GM23248 (cell line): ENCODE results near the gene DENND1A. TPM values are rescaled to one million over a fixed set of nuclear protein-coding genes. Genes with fewer than 3 reads are reported as not detected.

Experiments used
- DNase-seq: peaks from one replicate; pipeline ENCODE4 v3.0.0-alpha.2; 2015
- H2AFZ ChIP-seq: fragments of 200-600 bp; sonication (generic); 2 replicates; pipeline ENCODE4 v1.6.1; 2016; ENCODE audit warnings: antibody characterized with exemption
- H3F3A ChIP-seq: fragments of 200-600 bp; sonication (generic); 2 replicates; pipeline ENCODE4 v1.6.1; 2016; ENCODE audit warnings: mild to moderate bottlenecking, antibody characterized with exemption, mixed run types; ENCODE audit not compliant: insufficient read depth
- H3K27ac ChIP-seq: fragments of 200-600 bp; sonication (generic); 2 replicates; pipeline ENCODE4 v1.5.1; 2016; ENCODE audit warnings: mild to moderate bottlenecking
- H3K27me3 ChIP-seq: fragments of 200-600 bp; sonication (generic); replicated peaks from 2 replicates; pipeline ENCODE4 v1.6.1; 2016; ENCODE audit warnings: mild to moderate bottlenecking; ENCODE audit not compliant: insufficient read depth
- H3K36me3 ChIP-seq: fragments of 200-600 bp; sonication (generic); 2 replicates; pipeline ENCODE4 v1.6.1; 2016; ENCODE audit warnings: low read depth, mild to moderate bottlenecking
- H3K4me1 ChIP-seq: fragments of 200-600 bp; sonication (generic); 2 replicates; pipeline ENCODE4 v1.6.1; 2016; ENCODE audit warnings: mild to moderate bottlenecking; ENCODE audit not compliant: insufficient read depth
- H3K4me2 ChIP-seq: fragments of 200-600 bp; sonication (generic); one replicate; pipeline ENCODE4 v1.6.1; 2016; ENCODE audit warnings: mild to moderate bottlenecking; ENCODE audit not compliant: unreplicated experiment
- H3K4me3 ChIP-seq: fragments of 200-600 bp; sonication (generic); 2 replicates; pipeline ENCODE4 v1.5.1; 2016; ENCODE audit warnings: mild to moderate bottlenecking
- H3K79me2 ChIP-seq: fragments of 200-600 bp; sonication (generic); 2 replicates; pipeline ENCODE4 v1.6.1; 2016; ENCODE audit warnings: mild to moderate bottlenecking; ENCODE audit not compliant: insufficient read depth
- H3K9ac ChIP-seq: fragments of 200-600 bp; sonication (generic); 2 replicates; pipeline ENCODE4 v1.6.1; 2016; ENCODE audit warnings: mild to moderate bottlenecking
- H3K9me2 ChIP-seq: fragments of 200-600 bp; sonication (generic); 2 replicates; pipeline ENCODE4 v1.6.1; 2016; ENCODE audit warnings: mixed run types, mild to moderate bottlenecking, moderate library complexity; ENCODE audit not compliant: insufficient read depth
- H3K9me3 ChIP-seq: fragments of 200-600 bp; sonication (generic); one replicate; pipeline ENCODE4 v1.6.1; 2017; ENCODE audit warnings: low read depth
- H4K20me1 ChIP-seq: fragments of 200-600 bp; sonication (generic); 2 replicates; pipeline ENCODE4 v1.6.0; 2016; ENCODE audit not compliant: insufficient read depth
- EZH2 ChIP-seq: fragments of 200-600 bp; sonication (generic); IDR thresholded peaks from 2 replicates; pipeline ENCODE4 v1.6.1; 2018; ENCODE audit warnings: antibody characterized with exemption, mild to moderate bottlenecking; ENCODE audit not compliant: insufficient read depth, poor library complexity, severe bottlenecking
- EZH2phosphoT487 ChIP-seq: fragments of 200-600 bp; sonication (generic); IDR thresholded peaks from 2 replicates; pipeline ENCODE4 v1.6.1; 2018; ENCODE audit warnings: antibody characterized with exemption, moderate library complexity, mild to moderate bottlenecking, low read depth; ENCODE audit not compliant: insufficient read depth
- WGBS, 2 experiments: methylation state at CpG; one replicate each; pipeline ENCODE4 v1.1.6; 2015 to 2017; ENCODE audit warnings: low lambda C conversion rate in 2 of 2, low coverage in 1 of 2; ENCODE audit errors: missing lambda C conversion rate in 2 of 2; 5-methylcytosine and 5-hydroxymethylcytosine counted together
- in situ Hi-C: fragments of 300-500 bp; cut with MboI; formaldehyde crosslinking; loops from 2 replicates; pipeline ENCODE4 v1.15.0; 2020
- polyA plus RNA-seq: library from polyadenylated mRNA; unstranded; fragments of >200 nt; fragmentation: Nextera tagmentation; extraction: Ambion mirVana; gene quantifications from 2 replicates; pipeline ENCODE4 v1.2.1, GENCODE V29; 2016
- total RNA-seq: library from RNA; depleted of rRNA; stranded (reverse); fragments of >200 nt; shearing (Covaris generic); gene quantifications from 2 replicates; pipeline ENCODE4 v1.2.3, GENCODE V29; 2014

The DENND1A gene
- total and polyA plus RNA-seq, 2 experiments from 2014 or later: 13.2 to 16.4 TPM

- no peaks in the 10 kb centered on the region for H3K9me2 ChIP-seq
- no peaks in the 10 kb centered on the region for H3K79me2 ChIP-seq
- H3K4me2 ChIP-seq: no peak overlapping the region
- H3K27me3 ChIP-seq: no peaks in the 10 kb centered on the region
- no peaks in the 10 kb centered on the region for H3K4me1 ChIP-seq
- H3K9ac ChIP-seq: no peak overlapping the region
- no peaks in the 10 kb centered on the region for H3K36me3 ChIP-seq
- H4K20me1 ChIP-seq: no peaks in the 10 kb centered on the region
- no peak for TF ChIP-seq EZH2phosphoT487
- in situ Hi-C loops: no loop called here
- no peaks in the 10 kb centered on the region for H3K9me3 ChIP-seq
- no peak for DNase-seq
- H3K27ac ChIP-seq: no peak overlapping the region
- no peaks in the 10 kb centered on the region for H3F3A ChIP-seq
- no peak overlapping the region for H3K4me3 ChIP-seq
- 94 to 96% methylated on average over 10 of the region's 10 CpGs for WGBS, 2 experiments
- H2AFZ ChIP-seq: no peak overlapping the region
These were observed 511.4 kb downstream of the DENND1A start for GRCh38 chr9:123418506-123418905.

- Histone ChIP-seq H3K9me3 (no peaks in the 10 kb centered on the region), H3K4me2 (no peak overlapping the region), H3K36me3 (no peaks in the 10 kb centered on the region), H3K9me2 (no peaks in the 10 kb centered on the region), H3K27me3 (no peaks in the 10 kb centered on the region), H3K4me3 (no peak overlapping the region), H4K20me1 (no peaks in the 10 kb centered on the region), H3K4me1 (no peaks in the 10 kb centered on the region), H3K27ac (no peak overlapping the region), H3K9ac (no peak overlapping the region), H2AFZ (no peak overlapping the region), H3K79me2 (no peaks in the 10 kb centered on the region), H3F3A (no peaks in the 10 kb centered on the region)
- TF ChIP-seq EZH2phosphoT487 (no peak), EZH2 (no peak)
- WGBS, 2 experiments: 88 to 93% methylated on average over 5 of the region's 5 CpGs
- in situ Hi-C loops: no loop called here
- no peak for DNase-seq
These were observed 511.9 kb downstream of the DENND1A start for GRCh38 chr9:123418052-123418430.

- in situ Hi-C loops: no loop called here
- Histone ChIP-seq H3K9me3 (no peaks in the 10 kb centered on the region), H3K79me2 (no peaks in the 10 kb centered on the region), H3K9me2 (no peaks in the 10 kb centered on the region), H3K27me3 (no peaks in the 10 kb centered on the region), H4K20me1 (no peaks in the 10 kb centered on the region), H3K4me1 (no peaks in the 10 kb centered on the region), H3K27ac (no peak overlapping the region), H3K36me3 (no peaks in the 10 kb centered on the region), H3F3A (no peaks in the 10 kb centered on the region), H2AFZ (no peak overlapping the region), H3K9ac (no peak overlapping the region), H3K4me2 (no peak overlapping the region), H3K4me3 (no peak overlapping the region)
- 94 to 97% methylated on average over 5 of the region's 5 CpGs for WGBS, 2 experiments
- no peak for DNase-seq
- TF ChIP-seq EZH2 (no peak), EZH2phosphoT487 (no peak)
These were observed 512.5 kb downstream of the DENND1A start for GRCh38 chr9:123417289-123418051.

DNA sequence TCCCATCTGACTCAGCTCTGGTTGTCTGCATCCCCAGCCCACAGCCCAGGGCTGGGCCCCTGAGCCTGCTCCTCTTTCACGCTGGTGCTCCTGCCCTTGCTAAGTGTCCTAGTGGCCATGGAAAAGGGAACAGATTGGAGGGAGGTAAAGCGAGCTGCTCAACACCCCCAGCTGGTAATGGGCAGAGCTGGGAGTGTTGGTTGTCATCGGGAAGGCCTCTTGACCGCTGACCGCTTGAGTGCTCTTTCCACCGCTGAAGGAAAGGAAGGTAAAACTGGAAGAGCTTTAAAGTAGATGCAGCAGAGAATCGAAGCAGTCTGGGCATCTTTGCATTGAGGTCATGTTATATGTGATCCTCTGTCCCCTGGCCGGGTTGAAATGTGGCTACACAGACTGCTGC is 513.8 kb downstream of the DENND1A start:
- in situ Hi-C loops: no loop called here
- no peak for DNase-seq
- TF ChIP-seq EZH2phosphoT487 (no peak), EZH2 (no peak)

More for the DNA sequence above, 513.8 kb downstream of the DENND1A start:
- Histone ChIP-seq H3K36me3 (no peaks in the 10 kb centered on the region), H3K9ac (no peak overlapping the region), H3K9me3 (no peaks in the 10 kb centered on the region), H3K4me1 (no peaks in the 10 kb centered on the region), H3K9me2 (no peaks in the 10 kb centered on the region), H3K4me3 (no peak overlapping the region), H3F3A (no peaks in the 10 kb centered on the region), H3K79me2 (no peaks in the 10 kb centered on the region), H3K27ac (no peak overlapping the region), H4K20me1 (no peaks in the 10 kb centered on the region), H2AFZ (no peak overlapping the region), H3K4me2 (no peak overlapping the region), H3K27me3 (no peaks in the 10 kb centered on the region)
- WGBS, 2 experiments: 84 to 85% methylated on average over 8 of the region's 8 CpGs
